Measurements from ENCODE around the gene DPEP3. TPM values are rescaled to one million over a fixed set of nuclear protein-coding genes. Genes with fewer than 3 reads are reported as not detected.
"Not testable (repeated sequence)": the region's sequence is repeated elsewhere in the genome, so short reads cannot be mapped to it uniquely, and the experiment has no call there.

DPEP3 gene
- total RNA-seq, 1 experiment from 2014 or later, result 1.6 TPM

GRCh38 chr16:67939507-67940445 lies 40.5 kb downstream of the DPEP3 start:
- H3K27me3 Mint-ChIP-seq (ENCODE audit: low read depth), result no peaks in the 10 kb centered on the region
- H3K9me3 Mint-ChIP-seq, result no peaks in the 10 kb centered on the region
- ATAC-seq (no peak), DNase-seq (ENCODE audit: low spot score) (no peak)
- H3K27ac Mint-ChIP-seq, result no peak overlapping the region
- POLR2A ChIA-PET, result interaction anchor here (1.0 kb wide), 1 partner anchor 11 kb away, joined by 6 read pairs; no protein-coding TSS in a partner anchor
- CTCF ChIA-PET, result interaction anchor here (1.1 to 5.4 kb wide), 4 partner anchors 14 to 123 kb away, joined by 3 to 61 read pairs (median 8); partner anchors contain the start of gene NRN1L
- TF ChIP-seq, protein P1, sequence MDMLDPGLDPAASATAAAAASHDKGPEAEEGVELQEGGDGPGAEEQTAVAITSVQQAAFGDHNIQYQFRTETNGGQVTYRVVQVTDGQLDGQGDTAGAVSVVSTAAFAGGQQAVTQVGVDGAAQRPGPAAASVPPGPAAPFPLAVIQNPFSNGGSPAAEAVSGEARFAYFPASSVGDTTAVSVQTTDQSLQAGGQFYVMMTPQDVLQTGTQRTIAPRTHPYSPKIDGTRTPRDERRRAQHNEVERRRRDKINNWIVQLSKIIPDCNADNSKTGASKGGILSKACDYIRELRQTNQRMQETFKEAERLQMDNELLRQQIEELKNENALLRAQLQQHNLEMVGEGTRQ (CRISPR knock-in tag; IDR thresholded peaks at IDR 0.05), result peak; percentile 60
- TF ChIP-seq JAZF1 (CRISPR knock-in tag; IDR thresholded peaks at IDR 0.05) (no peak), TEAD1 (CRISPR knock-in tag; IDR thresholded peaks at IDR 0.05) (no peak)
- TF ChIP-seq, protein P2, sequence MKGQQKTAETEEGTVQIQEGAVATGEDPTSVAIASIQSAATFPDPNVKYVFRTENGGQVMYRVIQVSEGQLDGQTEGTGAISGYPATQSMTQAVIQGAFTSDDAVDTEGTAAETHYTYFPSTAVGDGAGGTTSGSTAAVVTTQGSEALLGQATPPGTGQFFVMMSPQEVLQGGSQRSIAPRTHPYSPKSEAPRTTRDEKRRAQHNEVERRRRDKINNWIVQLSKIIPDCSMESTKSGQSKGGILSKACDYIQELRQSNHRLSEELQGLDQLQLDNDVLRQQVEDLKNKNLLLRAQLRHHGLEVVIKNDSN (CRISPR knock-in tag; IDR thresholded peaks at IDR 0.05), result 0 out of 2 replicates have a peak, but pooled peaks have one; percentile 19
- peaks cover 16% of the 10 kb centered on the region for H3K4me1 Mint-ChIP-seq
- peaks cover 2% of the 10 kb centered on the region; the same call in 1 of the 2 replicates for H3K36me3 Mint-ChIP-seq
- H3K4me3 Mint-ChIP-seq, result no peak overlapping the region

GRCh38 chr16:67937713-67938112 lies 42.6 kb downstream of the DPEP3 start:
- Mint-ChIP-seq H3K4me1 (peaks cover 27% of the 10 kb centered on the region), H3K4me3 (peak overlapping the region; percentile 24; the same call in 1 of the 2 replicates)
- POLR2A ChIA-PET, result interaction anchor here (4.7 kb wide), 1 partner anchor 53 kb away, joined by 30 read pairs; the partner anchor contains the start of gene NRN1L
- H3K36me3 Mint-ChIP-seq; H3K27me3 Mint-ChIP-seq (ENCODE audit: low read depth); ATAC-seq; CTCF ChIA-PET; H3K27ac Mint-ChIP-seq; H3K9me3 Mint-ChIP-seq; DNase-seq (ENCODE audit: low spot score): not testable (repeated sequence)
- peak; percentile 80; the same call in 1 of the 2 replicates for TF ChIP-seq ZNF121 (CRISPR knock-in tag; IDR thresholded peaks at IDR 0.05)

- H3K36me3 Mint-ChIP-seq, result peaks cover 6% of the 10 kb centered on the region
- H3K27me3 Mint-ChIP-seq (ENCODE audit: low read depth), result no peaks in the 10 kb centered on the region
- no peaks in the 10 kb centered on the region for H3K9me3 Mint-ChIP-seq
- POLR2A ChIA-PET, result interaction anchor here (0.6 to 4.7 kb wide), 3 partner anchors 45 to 109 kb away, joined by 3 to 30 read pairs (median 4); partner anchors contain the start of gene NRN1L
- CTCF ChIA-PET, result interaction anchor here (2.8 to 4.0 kb wide), 2 partner anchors 53 to 104 kb away, joined by 11 to 52 read pairs; partner anchors contain the start of gene NRN1L
- H3K27ac Mint-ChIP-seq, result peak overlapping the region; percentile 41
- H3K4me3 Mint-ChIP-seq, result peak overlapping the region; percentile 100
- ATAC-seq (no peak), DNase-seq (ENCODE audit: low spot score) (no peak)
- H3K4me1 Mint-ChIP-seq, result peaks cover 27% of the 10 kb centered on the region
- TF ChIP-seq RORB (CRISPR knock-in tag; IDR thresholded peaks at IDR 0.05), result no peak
- TF ChIP-seq, protein P3, sequence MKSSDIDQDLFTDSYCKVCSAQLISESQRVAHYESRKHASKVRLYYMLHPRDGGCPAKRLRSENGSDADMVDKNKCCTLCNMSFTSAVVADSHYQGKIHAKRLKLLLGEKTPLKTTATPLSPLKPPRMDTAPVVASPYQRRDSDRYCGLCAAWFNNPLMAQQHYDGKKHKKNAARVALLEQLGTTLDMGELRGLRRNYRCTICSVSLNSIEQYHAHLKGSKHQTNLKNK (CRISPR knock-in tag; IDR thresholded peaks at IDR 0.05), result no peak
- TF ChIP-seq GTF2I (CRISPR knock-in tag; conservative IDR thresholded peaks at IDR 0.05), result no peak
- TF ChIP-seq, protein P4, sequence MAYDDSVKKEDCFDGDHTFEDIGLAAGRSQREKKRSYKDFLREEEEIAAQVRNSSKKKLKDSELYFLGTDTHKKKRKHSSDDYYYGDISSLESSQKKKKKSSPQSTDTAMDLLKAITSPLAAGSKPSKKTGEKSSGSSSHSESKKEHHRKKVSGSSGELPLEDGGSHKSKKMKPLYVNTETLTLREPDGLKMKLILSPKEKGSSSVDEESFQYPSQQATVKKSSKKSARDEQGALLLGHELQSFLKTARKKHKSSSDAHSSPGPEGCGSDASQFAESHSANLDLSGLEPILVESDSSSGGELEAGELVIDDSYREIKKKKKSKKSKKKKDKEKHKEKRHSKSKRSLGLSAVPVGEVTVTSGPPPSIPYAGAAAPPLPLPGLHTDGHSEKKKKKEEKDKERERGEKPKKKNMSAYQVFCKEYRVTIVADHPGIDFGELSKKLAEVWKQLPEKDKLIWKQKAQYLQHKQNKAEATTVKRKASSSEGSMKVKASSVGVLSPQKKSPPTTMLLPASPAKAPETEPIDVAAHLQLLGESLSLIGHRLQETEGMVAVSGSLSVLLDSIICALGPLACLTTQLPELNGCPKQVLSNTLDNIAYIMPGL (CRISPR knock-in tag; IDR thresholded peaks at IDR 0.05), result no peak
- no peak for TF ChIP-seq ZNF121 (CRISPR knock-in tag; IDR thresholded peaks at IDR 0.05)
- TF ChIP-seq JUN (CRISPR knock-in tag; IDR thresholded peaks at IDR 0.05), result no peak
- no peak for TF ChIP-seq ZNF317 (CRISPR knock-in tag; IDR thresholded peaks at IDR 0.05; ENCODE audit: borderline replicate concordance, low read depth)
- TF ChIP-seq NFYB (CRISPR knock-in tag; conservative IDR thresholded peaks at IDR 0.05; ENCODE audit: low read depth), result no peak
- no peak for TF ChIP-seq ZNF396 (CRISPR knock-in tag; IDR thresholded peaks at IDR 0.05; ENCODE audit: borderline replicate concordance)
- TF ChIP-seq PRDM15 (CRISPR knock-in tag; IDR thresholded peaks at IDR 0.05), result no peak
- TF ChIP-seq, protein P2 (CRISPR knock-in tag; IDR thresholded peaks at IDR 0.05), result no peak
- no peak for TF ChIP-seq ATF3 (CRISPR knock-in tag; conservative IDR thresholded peaks at IDR 0.05)
- TF ChIP-seq, protein P5, sequence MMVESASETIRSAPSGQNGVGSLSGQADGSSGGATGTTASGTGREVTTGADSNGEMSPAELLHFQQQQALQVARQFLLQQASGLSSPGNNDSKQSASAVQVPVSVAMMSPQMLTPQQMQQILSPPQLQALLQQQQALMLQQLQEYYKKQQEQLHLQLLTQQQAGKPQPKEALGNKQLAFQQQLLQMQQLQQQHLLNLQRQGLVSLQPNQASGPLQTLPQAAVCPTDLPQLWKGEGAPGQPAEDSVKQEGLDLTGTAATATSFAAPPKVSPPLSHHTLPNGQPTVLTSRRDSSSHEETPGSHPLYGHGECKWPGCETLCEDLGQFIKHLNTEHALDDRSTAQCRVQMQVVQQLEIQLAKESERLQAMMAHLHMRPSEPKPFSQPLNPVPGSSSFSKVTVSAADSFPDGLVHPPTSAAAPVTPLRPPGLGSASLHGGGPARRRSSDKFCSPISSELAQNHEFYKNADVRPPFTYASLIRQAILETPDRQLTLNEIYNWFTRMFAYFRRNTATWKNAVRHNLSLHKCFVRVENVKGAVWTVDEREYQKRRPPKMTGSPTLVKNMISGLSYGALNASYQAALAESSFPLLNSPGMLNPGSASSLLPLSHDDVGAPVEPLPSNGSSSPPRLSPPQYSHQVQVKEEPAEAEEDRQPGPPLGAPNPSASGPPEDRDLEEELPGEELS (CRISPR knock-in tag; IDR thresholded peaks at IDR 0.05), result no peak
Observed at GRCh38 chr16:67936880-67937605, 43.3 kb downstream of the DPEP3 start.

Measured in WTC11 (cell line).